Esophagus squamous epithelium (tissue), 5 donors: Measurements from ENCODE around the gene BANF1. TPM values are rescaled to one million over a fixed set of nuclear protein-coding genes. Genes with fewer than 3 reads are reported as not detected.
A peak's percentile ranks its signal among the peaks of the same experiment; 100 is the strongest.

Experiments
- DNase-seq: peaks from one replicate; lab custom pipeline; 2025; lab: John Stamatoyannopoulos, UW
- H3K27ac ChIP-seq, 4 donors: fragments of 200-600 bp; sonication (generic); one replicate each; pipeline ENCODE4 v1.5.1; 2016 to 2019; ENCODE audit warnings: mild to moderate bottlenecking in 1 of 4
- H3K27me3 ChIP-seq, 4 donors: fragments of 200-600 bp; sonication (generic); 1 replicate in 3 of 4; 2 replicates in 1 of 4; pipeline versions ENCODE4 v1.5.1 to v1.6.0; 2017 to 2021; ENCODE audit warnings: antibody characterized with exemption in 1 of 4
- H3K36me3 ChIP-seq, 3 donors: fragments of 200-600 bp; sonication (generic); one replicate each; pipeline ENCODE4 v1.5.1; 2016 to 2019
- H3K4me1 ChIP-seq, 3 donors: fragments of 200-600 bp; sonication (generic); one replicate each; pipeline ENCODE4 v1.5.1; 2017 to 2019
- H3K4me3 ChIP-seq, 4 donors: fragments of 200-600 bp; sonication (generic); 1 replicate in 3 of 4; 2 replicates in 1 of 4; pipeline ENCODE4 v1.5.1; 2016 to 2019; ENCODE audit warnings: mild to moderate bottlenecking in 2 of 4, moderate library complexity in 1 of 4
- H3K9me3 ChIP-seq, 3 donors: fragments of 200-600 bp; sonication (generic); one replicate each; pipeline ENCODE4 v1.5.1; 2016 to 2019
- POLR2A ChIP-seq, 4 donors: fragments of 450-650 bp; IDR thresholded peaks; one replicate each; pipeline ENCODE4 v1.6.1; 2017; ENCODE audit warnings: antibody characterized with exemption in 4 of 4, mild to moderate bottlenecking in 4 of 4, moderate library complexity in 3 of 4
- WGBS, 2 donors: methylation state at CpG; one replicate each; pipeline ENCODE4 v1.1.5; 2018; 5-methylcytosine and 5-hydroxymethylcytosine counted together
- intact Hi-C: fragments of 100-400 bp; cut with DNase I; formaldehyde crosslinking; loops from one replicate; pipeline ENCODE4 v1.15.0; 2022
- total RNA-seq, 4 donors: library from RNA; depleted of rRNA; stranded (reverse); fragments of >200 nt; gene quantifications; one replicate each; pipeline ENCODE4 v1.1.0, GENCODE V29; 2016
- TF ChIP-seq, protein P1 (sequence below), 6 experiments: fragments of 450-650 bp in 4 of 6; fragments of 200-600 bp in 2 of 6; sonication (generic) in 2 of 6; IDR thresholded peaks; one replicate each; pipeline ENCODE4 v1.5.1; 2016 to 2019; ENCODE audit warnings: antibody characterized with exemption in 6 of 6, mild to moderate bottlenecking in 4 of 6, moderate library complexity in 4 of 6
- donor health status: DM: yes; HTN: yes; CAD: no.

The BANF1 gene
- total RNA-seq, 4 donors from 2014 or later: 29.1 to 52.3 (median 41.9) TPM

DNA sequence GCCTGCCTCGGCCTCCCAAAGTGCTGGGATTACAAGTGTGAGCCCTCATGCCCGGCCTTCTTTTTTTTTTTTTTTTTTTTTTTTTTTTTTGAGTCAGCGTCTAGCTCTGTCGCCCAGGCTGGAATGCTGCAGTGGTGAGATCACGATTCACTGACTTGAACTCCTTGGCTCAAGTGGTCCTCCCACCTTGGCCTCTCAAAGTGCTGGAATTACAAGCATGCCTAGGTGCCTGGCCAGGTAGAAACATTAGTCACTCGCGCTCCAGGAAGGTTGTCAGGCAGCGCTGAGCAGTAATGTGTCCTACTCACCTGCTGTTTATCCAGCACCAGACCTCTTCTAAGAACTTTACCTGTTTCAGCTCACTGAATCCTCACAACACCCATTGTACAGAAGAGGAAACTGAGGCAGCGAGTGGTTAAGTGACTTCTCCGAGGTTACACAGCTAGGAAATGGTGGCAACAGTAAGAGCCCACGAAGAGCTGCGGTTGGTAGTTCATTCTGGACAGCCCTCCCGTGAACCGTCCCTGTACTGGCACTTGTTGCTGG is 9.0 kb downstream of the BANF1 start:
- intact Hi-C loops: no loop called here
- DNase-seq: no peak
- Histone ChIP-seq H3K9me3 (no peaks in the 10 kb centered on the region), H3K27me3 (peaks cover 0 to 30% (median 2%) of the 10 kb centered on the region in 4 donors), H3K36me3 (peaks cover 0 to 6% (median 0%) of the 10 kb centered on the region in 3 donors), H3K27ac (peak overlapping the region; percentile 51 to 84 (median 70)), H3K4me3 (peak overlapping the region; percentile 27 to 60 (median 37)), H3K4me1 (peaks cover 14 to 50% (median 24%) of the 10 kb centered on the region in 3 donors)
- TF ChIP-seq, protein P1, sequence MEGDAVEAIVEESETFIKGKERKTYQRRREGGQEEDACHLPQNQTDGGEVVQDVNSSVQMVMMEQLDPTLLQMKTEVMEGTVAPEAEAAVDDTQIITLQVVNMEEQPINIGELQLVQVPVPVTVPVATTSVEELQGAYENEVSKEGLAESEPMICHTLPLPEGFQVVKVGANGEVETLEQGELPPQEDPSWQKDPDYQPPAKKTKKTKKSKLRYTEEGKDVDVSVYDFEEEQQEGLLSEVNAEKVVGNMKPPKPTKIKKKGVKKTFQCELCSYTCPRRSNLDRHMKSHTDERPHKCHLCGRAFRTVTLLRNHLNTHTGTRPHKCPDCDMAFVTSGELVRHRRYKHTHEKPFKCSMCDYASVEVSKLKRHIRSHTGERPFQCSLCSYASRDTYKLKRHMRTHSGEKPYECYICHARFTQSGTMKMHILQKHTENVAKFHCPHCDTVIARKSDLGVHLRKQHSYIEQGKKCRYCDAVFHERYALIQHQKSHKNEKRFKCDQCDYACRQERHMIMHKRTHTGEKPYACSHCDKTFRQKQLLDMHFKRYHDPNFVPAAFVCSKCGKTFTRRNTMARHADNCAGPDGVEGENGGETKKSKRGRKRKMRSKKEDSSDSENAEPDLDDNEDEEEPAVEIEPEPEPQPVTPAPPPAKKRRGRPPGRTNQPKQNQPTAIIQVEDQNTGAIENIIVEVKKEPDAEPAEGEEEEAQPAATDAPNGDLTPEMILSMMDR (IDR thresholded peaks at IDR 0.05): no peak
- no peak for TF ChIP-seq POLR2A (IDR thresholded peaks at IDR 0.05)
- WGBS, 2 donors: 29 to 38% methylated on average over 3 to 7 of the region's 14 CpGs

DNA sequence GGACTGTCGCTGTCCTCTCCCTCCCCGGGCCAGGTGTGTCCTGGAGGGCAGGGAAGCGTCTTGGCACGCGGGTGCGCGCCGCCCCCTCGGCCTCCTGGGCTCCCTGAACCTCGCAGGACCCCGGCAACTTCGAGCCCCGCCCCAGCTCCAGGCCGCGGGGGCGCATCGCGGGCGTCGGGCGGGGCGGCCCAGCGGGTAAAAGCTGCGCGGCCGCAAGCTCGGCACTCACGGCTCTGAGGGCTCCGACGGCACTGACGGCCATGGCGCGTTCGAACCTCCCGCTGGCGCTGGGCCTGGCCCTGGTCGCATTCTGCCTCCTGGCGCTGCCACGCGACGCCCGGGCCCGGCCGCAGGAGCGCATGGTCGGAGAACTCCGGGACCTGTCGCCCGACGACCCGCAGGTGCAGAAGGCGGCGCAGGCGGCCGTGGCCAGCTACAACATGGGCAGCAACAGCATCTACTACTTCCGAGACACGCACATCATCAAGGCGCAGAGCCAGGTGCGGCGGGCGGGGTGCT is 9.5 kb downstream of the BANF1 start, which contains the start of gene CST6:
Gene CST6, plus strand, starts transcription at position 224 of the 519 bp plus-strand sequence. Its CDS starts 37 bp downstream, at position 261.
- Histone ChIP-seq H3K4me3 (peak within 1 kb of the TSS; percentile 27 to 60 (median 37)), H3K27ac (peak within 1 kb of the TSS; percentile 51 to 84 (median 70)), H3K36me3 (peaks cover 0 to under 1% (median 0%) of the 10 kb centered on the region in 3 donors), H3K27me3 (peaks cover 0 to 30% (median 2%) of the 10 kb centered on the region in 4 donors), H3K9me3 (no peaks in the 10 kb centered on the region), H3K4me1 (peaks cover 14 to 49% (median 24%) of the 10 kb centered on the region in 3 donors)
- TF ChIP-seq, protein P1 (IDR thresholded peaks at IDR 0.05): no peak
- TF ChIP-seq POLR2A (IDR thresholded peaks at IDR 0.05): no peak
- no peak for DNase-seq
- intact Hi-C loops: no loop called here
- WGBS, 2 donors: 47% methylated on average over 6 of the region's 61 CpGs; no CpG with 5 or more reads in 1 of the 2 donors

DNA sequence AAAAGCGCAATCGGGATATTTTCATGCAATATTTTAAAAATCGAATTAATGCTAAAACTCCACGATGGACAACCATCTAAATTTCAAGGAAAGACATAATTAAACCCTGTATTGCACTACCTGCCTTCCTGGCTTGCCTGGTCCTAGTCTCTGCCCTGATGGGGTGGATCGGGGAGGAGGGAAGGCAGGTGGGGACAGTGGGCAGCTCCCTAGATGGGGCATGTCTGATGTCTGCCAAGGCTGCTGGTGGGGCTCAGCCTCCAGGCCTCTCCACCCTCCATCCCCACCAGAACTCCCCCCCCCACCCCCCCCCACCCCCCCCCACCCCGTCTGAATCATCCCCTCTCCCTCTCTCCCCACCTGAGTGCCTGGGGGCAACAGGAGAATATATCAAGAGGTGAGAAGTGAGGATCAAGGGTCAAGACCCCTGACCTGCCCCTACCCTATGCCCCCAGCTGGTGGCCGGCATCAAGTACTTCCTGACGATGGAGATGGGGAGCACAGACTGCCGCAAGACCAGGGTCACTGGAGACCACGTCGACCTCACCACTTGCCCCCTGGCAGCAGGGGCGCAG is 10.2 kb downstream of the BANF1 start:
- no peak for TF ChIP-seq POLR2A (IDR thresholded peaks at IDR 0.05)
- TF ChIP-seq, protein P1 (IDR thresholded peaks at IDR 0.05): no peak
- H3K36me3 ChIP-seq: no peaks in the 10 kb centered on the region
- peaks cover 0 to 30% (median 2%) of the 10 kb centered on the region in 4 donors for H3K27me3 ChIP-seq
- intact Hi-C loops: no loop called here
- H3K4me3 ChIP-seq: peak overlapping the region; percentile 27 to 60 (median 37)
- no peaks in the 10 kb centered on the region for H3K9me3 ChIP-seq
- peaks cover 14 to 43% (median 18%) of the 10 kb centered on the region in 3 donors for H3K4me1 ChIP-seq
- WGBS, 2 donors: 44 to 68% methylated on average over 6 to 8 of the region's 12 CpGs
- H3K27ac ChIP-seq: peak overlapping the region in 3 of 4 donors; percentile 65 to 84 (median 76)
- no peak for DNase-seq

DNA sequence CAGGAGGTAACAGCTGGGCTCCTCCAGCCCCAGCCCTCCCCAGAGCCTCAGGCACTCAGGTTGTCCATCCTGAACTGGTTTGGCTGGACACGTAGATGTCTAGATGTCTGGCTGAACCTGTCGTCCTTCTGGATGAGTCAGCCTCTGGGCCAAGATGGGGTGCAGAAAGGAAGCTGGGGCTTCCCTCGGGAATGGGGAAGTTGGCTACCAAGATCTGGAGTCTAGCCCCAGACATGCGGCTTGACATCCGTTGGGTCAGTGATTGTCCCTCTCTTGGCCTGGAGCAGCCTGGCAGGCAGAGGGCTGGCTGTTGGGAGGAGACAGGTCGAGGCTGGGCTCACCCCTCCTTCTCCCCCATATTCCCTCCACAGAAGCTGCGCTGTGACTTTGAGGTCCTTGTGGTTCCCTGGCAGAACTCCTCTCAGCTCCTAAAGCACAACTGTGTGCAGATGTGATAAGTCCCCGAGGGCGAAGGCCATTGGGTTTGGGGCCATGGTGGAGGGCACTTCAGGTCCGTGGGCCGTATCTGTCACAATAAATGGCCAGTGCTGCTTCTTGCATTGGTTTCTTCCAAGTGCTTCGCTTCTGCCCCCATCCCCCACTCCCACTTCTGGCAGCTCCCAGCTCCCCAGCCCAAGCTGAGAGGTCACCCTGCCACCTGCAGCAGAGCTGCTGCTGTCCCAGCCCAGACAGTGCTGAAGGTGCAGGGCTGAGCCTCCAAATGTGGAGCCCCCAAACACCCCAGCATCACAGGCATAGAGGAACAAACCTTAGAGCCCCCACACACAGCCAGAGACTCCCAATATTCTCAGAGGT is 10.9 kb downstream of the BANF1 start:
- Histone ChIP-seq H3K27ac (peak overlapping the region; percentile 9 to 84 (median 64)), H3K36me3 (no peaks in the 10 kb centered on the region), H3K4me1 (peaks cover 14 to 36% (median 15%) of the 10 kb centered on the region in 3 donors), H3K9me3 (no peaks in the 10 kb centered on the region), H3K27me3 (peaks cover 0 to 30% (median 2%) of the 10 kb centered on the region in 4 donors), H3K4me3 (peak overlapping the region in 2 of 4 donors; percentile 12 to 38)
- no peak for DNase-seq
- intact Hi-C loops: no loop called here
- WGBS, 2 donors: 45 to 81% methylated on average over 5 to 7 of the region's 12 CpGs
- TF ChIP-seq, protein P1 (IDR thresholded peaks at IDR 0.05): no peak
- no peak for TF ChIP-seq POLR2A (IDR thresholded peaks at IDR 0.05)
